HG03064 (cell line): ENCODE results near the gene MRNIP.

Source experiments
- ATAC-seq: cut with Tn5 transposase; IDR thresholded peaks from one replicate; pipeline ENCODE4 v1.9.1; 2021; ENCODE audit warnings: low read depth; ENCODE audit not compliant: unreplicated experiment

MRNIP gene

DNA sequence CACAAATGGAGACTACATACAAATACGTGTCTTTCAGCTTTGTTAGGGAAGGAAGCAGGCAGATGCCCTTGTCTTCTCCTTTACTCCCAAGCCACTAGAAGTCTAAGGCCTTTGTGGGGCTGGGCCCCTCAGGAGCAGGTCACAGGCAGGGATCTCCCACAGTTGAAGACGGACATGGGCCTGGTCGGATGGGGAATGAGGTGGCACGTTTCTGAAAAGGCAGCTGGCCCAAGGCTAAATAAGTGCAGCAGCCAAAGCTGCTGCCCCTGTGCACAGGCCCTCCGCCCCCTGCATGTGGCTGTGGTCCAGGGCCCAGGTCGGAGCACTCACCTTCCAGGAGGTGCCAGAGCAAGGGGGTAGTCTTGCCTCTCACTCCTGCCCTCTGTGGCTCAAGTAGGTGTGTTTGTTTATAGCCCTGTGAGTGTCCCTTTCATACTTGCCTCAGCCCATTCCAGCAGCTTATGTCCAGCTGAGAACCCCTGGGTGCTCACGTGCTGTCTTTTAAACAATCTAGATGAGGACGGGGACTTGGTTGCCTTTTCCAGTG, 36.1 kb downstream of the MRNIP start:
- ATAC-seq, result no peak

- ATAC-seq, result no peak
These were observed 36.6 kb downstream of the MRNIP start for GRCh38 chr5:179822059-179822432.

DNA sequence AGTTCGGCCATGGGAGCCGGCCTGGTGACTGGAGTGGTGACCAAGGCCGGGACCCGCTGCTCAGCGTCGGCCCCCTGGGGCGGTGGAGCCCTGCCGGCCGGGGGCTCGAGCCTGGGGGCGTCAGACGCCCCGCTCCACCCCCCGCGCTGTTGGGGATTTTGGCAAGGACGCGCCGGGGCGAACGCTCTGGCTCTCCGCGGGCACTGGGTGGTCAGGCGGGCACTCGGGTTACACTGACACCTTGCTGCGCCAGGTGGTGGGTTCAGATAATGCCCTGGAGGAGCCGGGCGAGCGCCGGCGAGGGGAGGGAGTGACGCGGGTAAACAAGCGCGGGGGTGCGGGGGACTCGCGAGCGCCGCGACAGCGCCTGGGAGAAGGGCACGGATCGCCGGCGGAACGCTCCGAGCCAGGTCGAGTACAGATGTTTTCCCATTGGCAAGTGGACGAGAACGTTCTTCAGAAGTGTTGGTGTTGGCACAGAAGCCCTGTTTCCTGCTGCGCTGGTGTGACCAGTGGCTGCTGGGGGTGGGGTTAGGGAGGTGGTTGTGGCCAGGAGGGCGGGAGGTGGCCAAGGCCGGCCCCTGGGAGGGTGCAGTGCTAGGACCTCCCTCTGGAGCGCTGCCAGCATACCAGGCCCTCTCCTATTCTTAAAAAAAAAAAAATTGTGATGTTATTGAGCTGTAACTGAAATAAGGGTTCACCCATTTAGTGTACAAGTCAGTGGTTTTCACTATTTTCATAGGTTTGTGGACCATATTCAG, 37.1 kb downstream of the MRNIP start:
- ATAC-seq, result peak; percentile 42

DNA sequence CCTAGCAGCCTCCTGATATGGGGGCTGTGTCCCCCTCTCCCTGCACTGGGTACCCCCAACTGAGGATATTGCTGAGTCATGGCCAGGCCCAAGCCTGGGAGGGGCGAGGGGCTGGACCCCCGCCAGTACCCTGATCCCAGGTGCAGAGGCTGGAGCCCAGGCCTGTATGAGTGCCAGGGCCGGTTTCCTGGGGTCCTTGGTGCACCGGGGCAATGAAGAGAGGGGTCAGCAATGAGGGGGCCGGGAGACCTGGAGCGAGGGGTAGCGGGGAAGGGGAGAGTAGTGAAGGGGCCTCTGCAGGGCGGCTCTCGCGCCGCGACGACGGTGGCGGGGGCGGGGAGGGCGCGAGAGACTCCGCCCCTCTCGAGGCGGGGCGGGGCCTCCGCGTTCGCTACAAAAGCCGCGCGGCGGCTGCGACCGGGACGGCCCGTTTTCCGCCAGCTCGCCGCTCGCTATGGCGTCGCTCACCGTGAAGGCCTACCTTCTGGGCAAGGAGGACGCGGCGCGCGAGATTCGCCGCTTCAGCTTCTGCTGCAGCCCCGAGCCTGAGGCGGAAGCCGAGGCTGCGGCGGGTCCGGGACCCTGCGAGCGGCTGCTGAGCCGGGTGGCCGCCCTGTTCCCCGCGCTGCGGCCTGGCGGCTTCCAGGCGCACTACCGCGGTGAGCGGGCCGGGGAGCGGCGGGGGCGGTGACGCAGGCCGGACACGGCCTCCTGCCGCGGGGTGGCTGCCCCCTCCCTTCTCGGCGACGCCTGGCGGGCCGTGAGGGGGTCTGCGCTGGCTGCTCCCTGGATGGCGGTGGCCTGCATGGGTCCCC, 37.9 kb downstream of the MRNIP start, which contains the start of gene SQSTM1:
TSS of gene SQSTM1 (plus strand) at position 423 of the 815 bp plus-strand sequence. CDS start at position 455, 32 bp downstream.
- ATAC-seq, result peak; percentile 41

- no peak for ATAC-seq
These were observed 38.5 kb downstream of the MRNIP start for GRCh38 chr5:179820127-179820482.

- ATAC-seq, result no peak
These were observed 39.1 kb downstream of the MRNIP start for GRCh38 chr5:179819296-179820126.

DNA sequence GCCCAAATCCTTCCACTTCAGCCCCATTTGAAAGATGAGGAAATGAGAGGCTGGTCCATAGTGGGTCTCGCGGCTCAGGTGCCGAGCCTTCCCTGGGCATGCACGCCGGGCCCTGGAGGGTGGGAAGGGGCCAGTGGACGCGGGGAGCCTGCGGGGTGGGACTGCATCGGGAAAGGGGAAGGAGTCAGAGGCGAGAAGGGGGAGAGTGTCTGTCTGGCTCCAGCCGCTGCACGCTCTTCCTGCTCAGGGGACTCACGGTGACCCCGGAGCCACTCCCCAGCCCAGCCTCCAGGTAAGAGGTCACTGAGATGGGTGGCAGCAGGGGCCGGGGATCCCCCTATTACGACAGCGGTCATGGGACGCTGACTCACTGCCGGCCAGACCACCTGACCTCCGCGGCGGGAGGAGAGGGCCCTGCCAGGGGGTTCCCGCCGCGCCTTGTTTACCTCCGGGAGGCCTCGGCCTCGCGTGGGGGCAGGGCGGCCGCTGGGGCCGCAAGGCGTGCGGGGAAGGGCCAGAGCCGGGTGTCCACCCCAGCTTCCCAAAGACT, 39.8 kb downstream of the MRNIP start:
- peak; percentile 43 for ATAC-seq

DNA sequence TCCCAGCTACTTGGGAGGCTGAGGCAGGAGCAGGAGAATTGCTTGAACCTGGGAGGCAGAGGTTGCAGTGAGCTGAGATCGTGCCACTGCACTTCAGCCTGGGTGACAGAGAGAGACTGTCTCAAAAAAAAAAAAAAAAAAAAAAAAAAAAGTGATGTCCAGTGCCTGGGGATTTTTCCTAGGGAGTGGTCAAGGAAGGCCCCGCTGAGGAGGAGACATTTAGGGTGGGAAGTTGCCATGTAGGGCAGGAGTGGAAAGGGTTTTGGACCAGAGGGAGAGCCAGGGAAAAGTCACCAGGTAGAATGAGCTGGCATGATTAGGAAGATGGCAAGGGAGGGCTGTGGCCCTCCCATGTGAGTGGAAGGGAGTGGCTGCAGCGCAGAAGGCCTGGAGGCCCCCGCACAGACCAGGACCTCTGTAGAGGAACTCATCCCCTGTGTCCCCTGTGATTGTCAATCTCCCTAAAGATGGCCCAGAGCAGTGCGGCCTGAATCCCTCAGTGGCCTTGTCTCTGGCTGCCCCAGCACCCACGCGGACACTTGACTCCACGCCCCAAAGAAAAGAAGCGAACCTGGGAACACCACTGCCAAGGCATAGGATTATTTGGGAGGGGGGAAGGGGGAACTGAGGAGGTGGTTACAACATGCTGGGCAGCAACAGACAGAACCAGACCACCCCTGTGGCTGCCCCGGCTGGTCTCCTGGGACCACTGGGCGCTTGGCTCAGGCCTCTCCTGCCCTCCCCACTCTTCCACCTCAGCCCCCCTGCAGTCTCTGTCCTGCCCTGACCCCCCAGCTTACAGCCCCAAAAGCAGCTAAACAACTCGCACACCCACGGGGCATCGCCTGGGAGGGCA, 40.5 kb downstream of the MRNIP start:
- ATAC-seq, result no peak

DNA sequence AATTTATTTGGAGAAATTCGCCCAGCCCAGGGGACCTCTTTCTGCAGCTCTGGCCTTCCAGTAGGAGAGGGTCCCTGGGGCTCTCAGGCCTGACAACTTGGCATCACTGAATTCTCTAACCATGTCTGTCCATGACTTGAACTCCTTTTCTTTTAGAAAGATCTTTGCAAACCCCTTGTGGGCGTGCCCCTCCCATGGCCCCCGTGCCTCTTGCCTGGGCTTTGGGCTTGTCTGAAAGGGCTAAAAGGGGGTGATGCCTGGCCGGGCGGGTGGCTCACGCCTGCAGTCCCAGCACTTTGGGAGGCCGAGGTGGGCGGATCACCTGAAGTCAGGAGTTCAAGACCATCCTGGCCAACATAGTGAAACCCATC, 41.2 kb downstream of the MRNIP start:
- ATAC-seq, result no peak

DNA sequence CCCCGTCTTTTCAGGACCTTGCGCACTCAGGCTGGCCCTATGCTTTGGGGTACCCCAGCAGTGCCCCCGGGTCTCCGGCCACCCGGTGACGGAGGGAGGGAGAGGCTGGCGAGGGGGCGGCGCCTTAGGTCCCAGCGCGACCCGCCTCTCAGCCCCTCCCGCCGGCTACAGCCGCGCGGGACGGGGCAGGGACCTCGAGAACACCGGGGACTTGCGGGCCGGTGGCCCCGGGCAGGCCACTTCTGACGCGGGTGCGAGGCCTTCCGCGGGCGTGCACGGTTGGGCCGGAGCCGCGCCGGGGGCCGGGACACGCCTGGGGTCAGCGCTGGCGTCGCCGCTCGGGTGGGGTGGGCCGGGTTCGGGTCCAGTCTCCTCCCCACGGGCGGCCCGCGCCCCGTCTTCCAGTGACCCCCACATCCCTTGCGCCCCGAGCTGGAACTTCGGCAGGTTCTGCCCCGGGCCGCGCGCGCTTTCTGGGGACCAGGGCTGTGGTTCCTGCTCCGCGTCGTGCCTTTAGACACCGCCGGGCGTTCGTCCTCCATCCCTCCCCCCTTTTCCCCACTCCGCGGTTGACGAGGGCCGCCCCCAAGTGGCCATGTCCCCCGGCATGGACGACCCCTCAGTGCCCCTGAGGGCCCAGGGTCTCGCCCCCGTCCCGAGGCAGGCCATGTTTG, 41.7 kb downstream of the MRNIP start:
- ATAC-seq, result no peak

- ATAC-seq, result no peak
These were observed 42.2 kb downstream of the MRNIP start for GRCh38 chr5:179816401-179816795.

GRCh38 chr5:179815491-179816249, 42.9 kb downstream of the MRNIP start:
- ATAC-seq, result no peak

- no peak for ATAC-seq
These were observed 44.5 kb downstream of the MRNIP start for GRCh38 chr5:179814090-179814489.

- ATAC-seq, result no peak
These were observed 45.5 kb downstream of the MRNIP start for GRCh38 chr5:179812997-179813607.

- ATAC-seq, result no peak
These were observed 46.3 kb downstream of the MRNIP start for GRCh38 chr5:179812135-179812825.

- peak; percentile 69 for ATAC-seq
These were observed 52.2 kb downstream of the MRNIP start, which contains the start of gene MGAT4B for GRCh38 chr5:179806250-179807048. MGAT4B (minus strand) TSS chr5:179806866; CDS start chr5:179806583, 283 bp downstream.
